Mesenchymal stem cell (in vitro differentiated cells and primary cell): ENCODE measurements around the gene POLK.
"Not testable (repeated sequence)": the region's sequence is repeated elsewhere in the genome, so short reads cannot be mapped to it uniquely, and the experiment has no call there.

Experiments used
- DNase-seq: peaks from one replicate; pipeline ENCODE4 v3.0.0-alpha.2; 2013
- H2AFZ ChIP-seq: one replicate; pipeline ENCODE4 v1.6.1; 2013; ENCODE audit warnings: low read depth, mild to moderate bottlenecking, control low read depth, inconsistent platforms, low read length, moderate library complexity
- H2AK5ac ChIP-seq: 2 replicates; pipeline ENCODE4 v1.6.1; 2013; ENCODE audit warnings: low read length, moderate library complexity, mild to moderate bottlenecking, inconsistent platforms; ENCODE audit not compliant: severe bottlenecking
- H2BK120ac ChIP-seq: one replicate; pipeline ENCODE4 v1.6.1; 2013; ENCODE audit warnings: low read depth, mild to moderate bottlenecking, inconsistent platforms, low read length, moderate library complexity
- H2BK12ac ChIP-seq, 2 experiments: one replicate each; pipeline ENCODE4 v1.6.1; 2013; ENCODE audit warnings: inconsistent platforms in 2 of 2, low read length in 2 of 2, mild to moderate bottlenecking in 2 of 2, moderate library complexity in 2 of 2, control low read depth in 1 of 2
- H2BK15ac ChIP-seq: one replicate; pipeline ENCODE4 v1.6.1; 2013; ENCODE audit warnings: mild to moderate bottlenecking, low read depth, inconsistent platforms; ENCODE audit not compliant: poor library complexity, severe bottlenecking
- H2BK5ac ChIP-seq: 2 replicates; pipeline ENCODE4 v1.6.1; 2013; ENCODE audit warnings: low read depth, mild to moderate bottlenecking, low read length, control low read depth, inconsistent platforms; ENCODE audit not compliant: poor library complexity, severe bottlenecking
- H3K14ac ChIP-seq, 2 experiments: one replicate each; pipeline ENCODE4 v1.6.1; 2013; ENCODE audit warnings: inconsistent platforms in 2 of 2, low read length in 2 of 2, control low read depth in 1 of 2, mild to moderate bottlenecking in 1 of 2, moderate library complexity in 1 of 2
- H3K18ac ChIP-seq, 2 experiments: one replicate each; pipeline ENCODE4 v1.6.1; 2013; ENCODE audit warnings: inconsistent platforms in 2 of 2, low read length in 2 of 2, control low read depth in 1 of 2, low read depth in 1 of 2, mild to moderate bottlenecking in 1 of 2
- H3K23ac ChIP-seq, 2 experiments: one replicate each; pipeline ENCODE4 v1.6.1; 2013; ENCODE audit warnings: inconsistent platforms in 2 of 2, low read length in 2 of 2, mild to moderate bottlenecking in 2 of 2, moderate library complexity in 2 of 2, control low read depth in 1 of 2
- H3K27ac ChIP-seq: 2 replicates; pipeline ENCODE4 v1.5.1; 2013; ENCODE audit warnings: mild to moderate bottlenecking, moderate library complexity, low read length, control low read depth, inconsistent platforms; ENCODE audit not compliant: poor library complexity, severe bottlenecking
- H3K27me3 ChIP-seq, 2 experiments: 2 replicates each; pipeline versions ENCODE4 v1.6.1 to v1.7.0; 2013; ENCODE audit warnings: low read length in 2 of 2, mild to moderate bottlenecking in 2 of 2, moderate library complexity in 2 of 2, control low read depth in 1 of 2, inconsistent platforms in 1 of 2; ENCODE audit not compliant: control insufficient read depth in 1 of 2, insufficient read depth in 1 of 2
- H3K36me3 ChIP-seq, 2 experiments: 2 replicates each; pipeline versions ENCODE4 v1.6.1 to v1.7.0; 2013; ENCODE audit warnings: low read length in 2 of 2, control low read depth in 1 of 2, inconsistent platforms in 1 of 2, low read depth in 1 of 2, mild to moderate bottlenecking in 1 of 2; ENCODE audit not compliant: insufficient read depth in 2 of 2, control insufficient read depth in 1 of 2
- H3K4ac ChIP-seq, 2 experiments: one replicate each; pipeline ENCODE4 v1.6.1; 2013; ENCODE audit warnings: inconsistent platforms in 2 of 2, low read length in 2 of 2, mild to moderate bottlenecking in 2 of 2, moderate library complexity in 2 of 2, control low read depth in 1 of 2, low read depth in 1 of 2
- H3K4me1 ChIP-seq: 2 replicates; pipeline ENCODE4 v1.6.1; 2013; ENCODE audit warnings: low read depth, low read length, control low read depth; ENCODE audit not compliant: control insufficient read depth, insufficient read depth
- H3K4me2 ChIP-seq: 2 replicates; pipeline ENCODE4 v1.6.1; 2013; ENCODE audit warnings: low read length, mild to moderate bottlenecking, inconsistent platforms; ENCODE audit not compliant: poor library complexity, severe bottlenecking
- H3K4me3 ChIP-seq, 2 experiments: 2 replicates each; pipeline versions ENCODE4 v1.5.1 to v1.7.0; 2013; ENCODE audit warnings: low read length in 2 of 2, mild to moderate bottlenecking in 2 of 2, control low read depth in 1 of 2, low read depth in 1 of 2; ENCODE audit not compliant: insufficient read depth in 1 of 2
- H3K79me1 ChIP-seq: replicated peaks from 2 replicates; pipeline ENCODE4 v1.6.1; 2013; ENCODE audit warnings: mild to moderate bottlenecking, control low read depth, low read length, inconsistent platforms; ENCODE audit not compliant: poor library complexity, severe bottlenecking
- H3K9ac ChIP-seq: 2 replicates; pipeline ENCODE4 v1.7.0; 2013; ENCODE audit warnings: mild to moderate bottlenecking, low read length, moderate library complexity
- H3K9me3 ChIP-seq: 2 replicates; pipeline ENCODE4 v1.7.0; 2013; ENCODE audit warnings: mild to moderate bottlenecking, low read length; ENCODE audit not compliant: control insufficient read depth
- H4K8ac ChIP-seq: one replicate; pipeline ENCODE4 v1.6.1; 2013; ENCODE audit warnings: inconsistent platforms, mild to moderate bottlenecking, low read length, moderate library complexity
- H4K91ac ChIP-seq: one replicate; pipeline ENCODE4 v1.6.1; 2013; ENCODE audit warnings: mild to moderate bottlenecking, low read length, inconsistent platforms
- WGBS: methylation state at CpG from one replicate; pipeline ENCODE4 v1.1.7; 2013; ENCODE audit warnings: mixed read lengths; 5-methylcytosine and 5-hydroxymethylcytosine counted together

POLK gene

DNA sequence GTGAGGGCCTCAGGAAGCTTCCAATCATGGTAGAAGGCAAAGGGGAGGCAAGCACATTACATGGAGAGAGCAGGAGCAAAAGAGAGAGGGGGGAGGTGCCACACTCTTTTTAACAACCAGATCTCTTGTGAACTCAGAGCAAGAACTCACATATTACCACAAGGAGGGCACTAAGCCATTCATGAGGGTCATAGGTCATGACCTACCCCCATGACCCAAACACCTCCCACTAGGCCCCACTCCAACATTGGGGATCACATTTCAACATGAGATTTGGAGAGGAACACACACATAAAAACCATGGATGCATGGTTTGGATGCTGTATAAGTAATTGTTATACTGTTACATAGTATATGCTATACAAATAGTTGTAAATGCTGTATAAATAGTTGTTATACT, 17.5 kb downstream of the POLK start:
- no peak overlapping the region for H2AK5ac ChIP-seq
- H2BK5ac ChIP-seq, result no peak overlapping the region
- H2BK120ac ChIP-seq, result no peak overlapping the region
- peaks cover 11% of the 10 kb centered on the region for H3K9me3 ChIP-seq
- no peak overlapping the region for H3K23ac ChIP-seq
- no peak overlapping the region for H2BK12ac ChIP-seq
- H3K27ac ChIP-seq, result no peak overlapping the region
- H3K36me3 ChIP-seq, result peaks cover 0 to 6% of the 10 kb centered on the region in 2 experiments
- no peak overlapping the region for H2BK15ac ChIP-seq
- no peak overlapping the region for H3K14ac ChIP-seq
- peaks cover 2% of the 10 kb centered on the region for H3K4me1 ChIP-seq
- H3K9ac ChIP-seq, result no peak overlapping the region
- no peak overlapping the region for H4K8ac ChIP-seq
- no peak overlapping the region for H3K4ac ChIP-seq
- no peak for DNase-seq
- no peak overlapping the region for H3K4me3 ChIP-seq
- no peak overlapping the region for H3K4me2 ChIP-seq
- peaks cover 6% of the 10 kb centered on the region for H3K79me1 ChIP-seq
- no peak overlapping the region for H2AFZ ChIP-seq
- H3K18ac ChIP-seq, result no peak overlapping the region
- H3K27me3 ChIP-seq, result no peaks in the 10 kb centered on the region
- H4K91ac ChIP-seq, result no peak overlapping the region

DNA sequence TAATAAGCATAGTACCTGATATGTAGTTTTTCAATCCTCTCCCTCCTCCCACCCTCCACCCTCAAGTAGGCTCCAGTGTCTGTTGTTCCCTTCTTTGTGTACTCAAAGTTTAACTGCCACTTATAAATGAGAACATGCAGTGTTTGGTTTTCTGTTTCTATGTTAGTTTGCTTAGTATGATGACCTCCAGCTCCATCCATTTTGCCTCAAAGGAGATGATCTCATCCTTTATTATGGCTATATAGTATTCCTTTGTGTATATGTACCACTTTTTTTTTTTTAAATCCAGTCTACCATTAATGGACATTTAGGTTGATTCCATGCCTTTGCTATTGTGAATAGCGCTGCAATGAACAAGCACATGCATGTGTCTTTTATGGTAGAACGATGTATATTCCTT, 20.5 kb downstream of the POLK start:
- H3K27me3 ChIP-seq, result no peaks in the 10 kb centered on the region

DNA sequence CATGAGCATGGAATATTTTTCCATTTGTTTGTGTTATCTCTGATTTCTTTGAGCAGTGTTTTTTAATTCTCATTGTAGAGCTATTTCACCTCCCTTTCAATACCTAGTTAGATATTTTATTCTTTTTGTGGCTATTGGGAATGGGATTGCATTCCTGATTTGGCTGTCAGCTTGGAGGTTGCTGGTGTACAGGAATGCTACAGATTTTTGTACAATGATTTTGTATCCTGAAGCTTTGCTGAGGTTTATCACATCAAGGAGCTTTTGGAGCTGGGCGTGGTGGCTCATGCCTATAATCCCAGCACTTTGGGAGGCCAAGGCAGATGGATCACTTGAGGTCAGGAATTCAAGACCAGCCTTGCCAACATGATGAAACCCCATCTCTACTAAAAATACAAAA, 22.0 kb downstream of the POLK start:
- not testable (repeated sequence) for H3K4ac ChIP-seq, H3K4me1 ChIP-seq, H2AFZ ChIP-seq, H3K4me3 ChIP-seq, H4K91ac ChIP-seq, H2BK5ac ChIP-seq, H2BK120ac ChIP-seq, H3K18ac ChIP-seq, H2BK12ac ChIP-seq, H3K14ac ChIP-seq, H3K27me3 ChIP-seq, H2BK15ac ChIP-seq, H3K4me2 ChIP-seq, H3K9ac ChIP-seq, H3K27ac ChIP-seq, DNase-seq, H4K8ac ChIP-seq, H3K23ac ChIP-seq, H2AK5ac ChIP-seq
- Histone ChIP-seq H3K9me3 (peaks cover 20% of the 10 kb centered on the region), H3K36me3 (peaks cover 8 to 15% of the 10 kb centered on the region in 2 experiments), H3K79me1 (peaks cover 13% of the 10 kb centered on the region)
- no CpG with 5 or more reads among the region's 1 CpG for WGBS

More for the DNA sequence above, 20.5 kb downstream of the POLK start:
- Histone ChIP-seq H3K4me2 (no peak overlapping the region), H2AK5ac (no peak overlapping the region), H3K9me3 (peaks cover 20% of the 10 kb centered on the region), H3K36me3 (peaks cover 8 to 15% of the 10 kb centered on the region in 2 experiments), H2BK15ac (no peak overlapping the region), H3K4me3 (no peak overlapping the region), H3K23ac (no peak overlapping the region), H4K91ac (no peak overlapping the region), H3K18ac (no peak overlapping the region), H3K4me1 (peaks cover 6% of the 10 kb centered on the region), H3K27ac (no peak overlapping the region), H3K14ac (no peak overlapping the region), H2BK12ac (no peak overlapping the region), H3K4ac (no peak overlapping the region), H3K9ac (no peak overlapping the region), H4K8ac (no peak overlapping the region), H2BK120ac (no peak overlapping the region), H3K79me1 (peaks cover 13% of the 10 kb centered on the region), H2BK5ac (no peak overlapping the region), H2AFZ (no peak overlapping the region)
- no peak for DNase-seq
- WGBS, result 100% methylated on average over 2 of the region's 2 CpGs

DNA sequence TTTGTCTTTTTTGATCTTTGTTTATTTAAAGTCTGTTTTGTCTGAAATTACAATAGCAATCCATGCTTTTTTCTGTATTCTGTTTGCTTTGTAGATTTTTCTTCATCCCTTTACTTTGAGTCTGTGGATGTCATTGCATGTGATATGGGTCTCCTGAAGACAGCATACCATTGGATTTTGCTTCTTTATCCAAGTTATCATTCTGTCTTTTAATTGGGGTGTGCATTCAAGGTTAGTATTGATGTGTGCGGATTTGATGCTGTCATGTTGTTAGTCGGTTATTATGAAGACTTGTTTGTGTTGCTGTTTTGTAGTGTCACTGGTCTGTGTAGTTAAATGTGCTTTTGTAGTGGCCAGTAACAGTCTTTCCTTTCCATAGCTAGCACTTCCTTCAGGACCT, 23.0 kb downstream of the POLK start:
- DNase-seq, result no peak
- Histone ChIP-seq H3K4me1 (peaks cover 6% of the 10 kb centered on the region), H3K9me3 (peaks cover 20% of the 10 kb centered on the region), H4K91ac (no peak overlapping the region), H2BK120ac (no peak overlapping the region), H2BK12ac (no peak overlapping the region), H3K4me3 (no peak overlapping the region), H3K4ac (no peak overlapping the region), H3K27me3 (no peaks in the 10 kb centered on the region), H4K8ac (no peak overlapping the region), H3K9ac (no peak overlapping the region), H3K23ac (no peak overlapping the region), H2AFZ (no peak overlapping the region), H3K27ac (no peak overlapping the region), H3K79me1 (peaks cover 14% of the 10 kb centered on the region), H3K36me3 (peaks cover 8 to 15% of the 10 kb centered on the region in 2 experiments), H2BK15ac (no peak overlapping the region), H3K14ac (no peak overlapping the region), H2AK5ac (no peak overlapping the region), H3K18ac (no peak overlapping the region), H3K4me2 (no peak overlapping the region), H2BK5ac (no peak overlapping the region)
- 100% methylated on average over 2 of the region's 2 CpGs for WGBS
